Measurements from ENCODE around the gene SV2B.
A peak's percentile ranks its signal among the peaks of the same experiment; 100 is the strongest.

SV2B gene

DNA sequence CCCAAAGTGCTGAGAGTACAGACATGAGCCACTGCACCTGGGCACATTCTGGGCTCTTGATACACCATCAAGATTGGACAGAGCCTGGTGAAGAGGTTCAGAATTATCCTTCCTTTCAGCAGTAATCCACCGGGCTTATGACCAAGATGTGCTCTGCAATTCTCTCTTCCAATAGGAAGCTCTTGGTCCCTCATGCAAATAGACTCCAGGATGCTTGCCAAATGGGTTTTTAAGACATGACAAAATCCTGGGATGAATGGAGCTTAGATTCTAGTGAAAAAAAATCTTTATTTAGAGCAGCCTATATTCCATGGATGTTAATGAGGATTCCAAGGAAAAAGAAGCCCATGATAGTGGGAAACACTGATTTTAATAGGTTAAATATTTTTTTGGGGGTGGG is 119.1 kb downstream of the SV2B start:
- H3K4me1 ChIP-seq (ENCODE audit: control insufficient read depth, insufficient read depth, low read length): no peaks in the 10 kb centered on the region
- DNase-seq (ENCODE audit: low read depth): no peak
- H3K4me3 ChIP-seq (ENCODE audit: low read length): no peak overlapping the region
- H3K36me3 ChIP-seq (ENCODE audit: control insufficient read depth, insufficient read depth, low read length, severe bottlenecking): no peaks in the 10 kb centered on the region
- peaks cover 30% of the 10 kb centered on the region for H3K27me3 ChIP-seq (replicated peaks; ENCODE audit: control insufficient read depth, insufficient read depth, low read length)
- peaks cover 1% of the 10 kb centered on the region for H3K9me3 ChIP-seq (ENCODE audit: control insufficient read depth, low read length)
- H3K9ac ChIP-seq (ENCODE audit: low read length): no peak overlapping the region

GRCh38 chr15:91222052-91222451 is 122.0 kb downstream of the SV2B start:
- H3K27me3 ChIP-seq (replicated peaks; ENCODE audit: control insufficient read depth, insufficient read depth, low read length): peaks cover 43% of the 10 kb centered on the region
- H3K36me3 ChIP-seq (ENCODE audit: control insufficient read depth, insufficient read depth, low read length, severe bottlenecking): no peaks in the 10 kb centered on the region
- DNase-seq (ENCODE audit: low read depth): no peak
- H3K4me3 ChIP-seq (ENCODE audit: low read length): no peak overlapping the region
- H3K9me3 ChIP-seq (ENCODE audit: control insufficient read depth, low read length): no peaks in the 10 kb centered on the region
- no peak overlapping the region for H3K9ac ChIP-seq (ENCODE audit: low read length)
- no peaks in the 10 kb centered on the region for H3K4me1 ChIP-seq (ENCODE audit: control insufficient read depth, insufficient read depth, low read length)

DNA sequence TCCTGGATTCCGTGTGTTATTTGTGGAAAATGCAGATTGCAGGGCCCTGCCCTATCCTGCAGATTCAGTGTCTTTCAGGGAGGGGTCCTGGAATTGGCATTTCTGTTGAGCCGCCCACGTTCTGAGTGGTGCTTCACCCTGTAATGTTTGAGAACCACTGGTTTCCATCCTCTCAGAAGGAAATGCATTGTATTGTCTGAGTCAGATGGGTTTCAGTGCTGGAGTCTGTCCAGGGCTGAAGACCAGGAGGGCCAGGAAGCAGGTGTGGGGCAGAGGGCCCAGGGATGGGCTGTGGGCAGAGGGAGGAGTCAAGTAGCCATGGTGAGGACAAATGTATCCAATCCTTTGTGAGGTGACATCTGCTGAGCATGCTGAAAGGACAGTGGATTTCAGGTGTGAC is 123.8 kb downstream of the SV2B start:
- H3K4me3 ChIP-seq (ENCODE audit: low read length): no peak overlapping the region
- H3K9ac ChIP-seq (ENCODE audit: low read length): no peak overlapping the region
- H3K36me3 ChIP-seq (ENCODE audit: control insufficient read depth, insufficient read depth, low read length, severe bottlenecking): no peaks in the 10 kb centered on the region
- no peak for DNase-seq (ENCODE audit: low read depth)
- H3K9me3 ChIP-seq (ENCODE audit: control insufficient read depth, low read length): peaks cover under 1% of the 10 kb centered on the region
- no peaks in the 10 kb centered on the region for H3K4me1 ChIP-seq (ENCODE audit: control insufficient read depth, insufficient read depth, low read length)
- peaks cover 41% of the 10 kb centered on the region for H3K27me3 ChIP-seq (replicated peaks; ENCODE audit: control insufficient read depth, insufficient read depth, low read length)

GRCh38 chr15:91224755-91225380 is 124.8 kb downstream of the SV2B start:
- Histone ChIP-seq H3K4me3 (ENCODE audit: low read length) (no peak overlapping the region), H3K36me3 (ENCODE audit: control insufficient read depth, insufficient read depth, low read length, severe bottlenecking) (no peaks in the 10 kb centered on the region), H3K4me1 (ENCODE audit: control insufficient read depth, insufficient read depth, low read length) (no peaks in the 10 kb centered on the region), H3K27me3 (replicated peaks; ENCODE audit: control insufficient read depth, insufficient read depth, low read length) (peaks cover 41% of the 10 kb centered on the region), H3K9me3 (ENCODE audit: control insufficient read depth, low read length) (peaks cover 4% of the 10 kb centered on the region), H3K9ac (ENCODE audit: low read length) (no peak overlapping the region)
- DNase-seq (ENCODE audit: low read depth): peak; percentile 27

GRCh38 chr15:91225741-91226140 is 125.7 kb downstream of the SV2B start:
- peaks cover 4% of the 10 kb centered on the region for H3K9me3 ChIP-seq (ENCODE audit: control insufficient read depth, low read length)
- no peaks in the 10 kb centered on the region for H3K4me1 ChIP-seq (ENCODE audit: control insufficient read depth, insufficient read depth, low read length)
- peaks cover 40% of the 10 kb centered on the region for H3K27me3 ChIP-seq (replicated peaks; ENCODE audit: control insufficient read depth, insufficient read depth, low read length)
- no peak overlapping the region for H3K9ac ChIP-seq (ENCODE audit: low read length)
- no peak overlapping the region for H3K4me3 ChIP-seq (ENCODE audit: low read length)
- no peak for DNase-seq (ENCODE audit: low read depth)
- no peaks in the 10 kb centered on the region for H3K36me3 ChIP-seq (ENCODE audit: control insufficient read depth, insufficient read depth, low read length, severe bottlenecking)

GRCh38 chr15:91227117-91227516 is 127.1 kb downstream of the SV2B start:
- no peak for DNase-seq (ENCODE audit: low read depth)
- Histone ChIP-seq H3K9me3 (ENCODE audit: control insufficient read depth, low read length) (peaks cover 4% of the 10 kb centered on the region), H3K27me3 (replicated peaks; ENCODE audit: control insufficient read depth, insufficient read depth, low read length) (peaks cover 36% of the 10 kb centered on the region), H3K9ac (ENCODE audit: low read length) (no peak overlapping the region), H3K4me3 (ENCODE audit: low read length) (no peak overlapping the region), H3K4me1 (ENCODE audit: control insufficient read depth, insufficient read depth, low read length) (no peaks in the 10 kb centered on the region), H3K36me3 (ENCODE audit: control insufficient read depth, insufficient read depth, low read length, severe bottlenecking) (no peaks in the 10 kb centered on the region)

DNA sequence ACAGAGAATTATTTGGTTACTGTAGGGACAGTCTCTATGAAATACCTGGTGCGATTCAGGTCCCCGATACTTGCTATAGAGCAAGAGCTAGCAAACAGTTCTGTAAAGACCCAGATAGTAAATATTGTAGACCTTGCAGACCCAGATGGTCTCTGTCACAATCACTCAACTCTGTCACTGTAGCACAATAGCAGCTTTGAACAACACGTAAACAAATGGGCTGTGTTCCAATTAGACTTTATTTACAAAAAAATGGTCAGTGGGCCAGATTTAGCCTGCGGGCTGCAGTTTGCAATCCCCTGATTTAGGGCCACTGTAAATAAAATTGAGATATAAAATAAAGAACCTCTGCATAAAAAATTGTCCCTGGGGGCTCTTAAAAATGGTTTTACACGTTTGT is 127.7 kb downstream of the SV2B start:
- Histone ChIP-seq H3K4me3 (ENCODE audit: low read length) (no peak overlapping the region), H3K27me3 (replicated peaks; ENCODE audit: control insufficient read depth, insufficient read depth, low read length) (peaks cover 31% of the 10 kb centered on the region), H3K9ac (ENCODE audit: low read length) (no peak overlapping the region), H3K4me1 (ENCODE audit: control insufficient read depth, insufficient read depth, low read length) (no peaks in the 10 kb centered on the region), H3K9me3 (ENCODE audit: control insufficient read depth, low read length) (peaks cover 4% of the 10 kb centered on the region), H3K36me3 (ENCODE audit: control insufficient read depth, insufficient read depth, low read length, severe bottlenecking) (no peaks in the 10 kb centered on the region)
- DNase-seq (ENCODE audit: low read depth): no peak

- no peak overlapping the region for H3K4me3 ChIP-seq (ENCODE audit: low read length)
- no peaks in the 10 kb centered on the region for H3K36me3 ChIP-seq (ENCODE audit: control insufficient read depth, insufficient read depth, low read length, severe bottlenecking)
- no peak for DNase-seq (ENCODE audit: low read depth)
- peaks cover 25% of the 10 kb centered on the region for H3K27me3 ChIP-seq (replicated peaks; ENCODE audit: control insufficient read depth, insufficient read depth, low read length)
- peaks cover 4% of the 10 kb centered on the region for H3K9me3 ChIP-seq (ENCODE audit: control insufficient read depth, low read length)
- H3K4me1 ChIP-seq (ENCODE audit: control insufficient read depth, insufficient read depth, low read length): no peaks in the 10 kb centered on the region
- H3K9ac ChIP-seq (ENCODE audit: low read length): no peak overlapping the region
These were observed 128.3 kb downstream of the SV2B start for GRCh38 chr15:91228383-91228782.

GRCh38 chr15:91228890-91229289 is 128.8 kb downstream of the SV2B start:
- H3K9me3 ChIP-seq (ENCODE audit: control insufficient read depth, low read length): peaks cover 4% of the 10 kb centered on the region
- DNase-seq (ENCODE audit: low read depth): no peak
- H3K4me1 ChIP-seq (ENCODE audit: control insufficient read depth, insufficient read depth, low read length): no peaks in the 10 kb centered on the region
- H3K9ac ChIP-seq (ENCODE audit: low read length): no peak overlapping the region
- no peaks in the 10 kb centered on the region for H3K36me3 ChIP-seq (ENCODE audit: control insufficient read depth, insufficient read depth, low read length, severe bottlenecking)
- H3K4me3 ChIP-seq (ENCODE audit: low read length): no peak overlapping the region
- peaks cover 23% of the 10 kb centered on the region for H3K27me3 ChIP-seq (replicated peaks; ENCODE audit: control insufficient read depth, insufficient read depth, low read length)

GRCh38 chr15:91231703-91232102 is 131.6 kb downstream of the SV2B start:
- H3K9ac ChIP-seq (ENCODE audit: low read length): no peak overlapping the region
- no peak overlapping the region for H3K4me3 ChIP-seq (ENCODE audit: low read length)
- H3K4me1 ChIP-seq (ENCODE audit: control insufficient read depth, insufficient read depth, low read length): no peaks in the 10 kb centered on the region
- no peak for DNase-seq (ENCODE audit: low read depth)
- peaks cover 4% of the 10 kb centered on the region for H3K9me3 ChIP-seq (ENCODE audit: control insufficient read depth, low read length)
- H3K27me3 ChIP-seq (replicated peaks; ENCODE audit: control insufficient read depth, insufficient read depth, low read length): peaks cover 11% of the 10 kb centered on the region
- no peaks in the 10 kb centered on the region for H3K36me3 ChIP-seq (ENCODE audit: control insufficient read depth, insufficient read depth, low read length, severe bottlenecking)

DNA sequence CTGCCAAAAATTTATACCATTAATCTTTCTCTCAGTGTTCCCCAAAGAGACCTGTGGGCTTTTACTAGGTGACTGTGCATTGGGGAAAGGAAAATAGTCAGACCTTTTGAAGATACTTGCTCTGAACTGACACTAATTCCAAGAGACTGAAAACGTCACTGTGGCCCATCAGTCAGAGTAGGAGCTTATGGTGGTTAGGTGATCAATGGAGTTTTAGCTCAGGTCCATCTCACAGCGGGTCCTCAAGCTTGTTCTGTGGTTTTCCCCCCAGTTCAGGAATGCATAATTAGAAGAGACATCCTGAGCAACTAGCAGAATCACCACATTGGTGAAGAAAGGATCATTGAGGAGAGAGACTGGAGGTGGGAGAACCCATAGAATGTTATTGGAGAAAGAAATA is 134.7 kb downstream of the SV2B start:
- H3K27me3 ChIP-seq (replicated peaks; ENCODE audit: control insufficient read depth, insufficient read depth, low read length): peaks cover 17% of the 10 kb centered on the region
- H3K4me3 ChIP-seq (ENCODE audit: low read length): no peak overlapping the region
- H3K4me1 ChIP-seq (ENCODE audit: control insufficient read depth, insufficient read depth, low read length): no peaks in the 10 kb centered on the region
- no peak overlapping the region for H3K9ac ChIP-seq (ENCODE audit: low read length)
- H3K36me3 ChIP-seq (ENCODE audit: control insufficient read depth, insufficient read depth, low read length, severe bottlenecking): no peaks in the 10 kb centered on the region
- no peak for DNase-seq (ENCODE audit: low read depth)
- H3K9me3 ChIP-seq (ENCODE audit: control insufficient read depth, low read length): no peaks in the 10 kb centered on the region

DNA sequence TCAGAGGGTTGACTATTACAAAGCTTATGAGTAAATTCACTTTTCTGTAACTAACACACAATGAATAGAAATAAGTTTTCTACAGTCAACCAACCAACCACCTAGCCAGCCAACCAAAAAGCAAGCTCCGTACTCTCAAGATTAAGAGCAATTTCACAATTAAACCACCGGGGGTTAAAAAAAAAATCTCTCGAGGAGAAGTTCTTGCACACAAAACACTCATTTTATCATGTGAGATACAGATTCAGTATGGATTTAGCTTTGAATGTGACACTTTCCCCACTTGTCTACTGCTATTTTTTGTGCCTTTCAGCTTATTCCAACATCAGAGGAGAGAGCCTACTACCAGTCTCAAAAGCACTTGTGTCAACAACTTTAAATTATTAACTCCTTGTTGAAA is 135.3 kb downstream of the SV2B start:
- no peaks in the 10 kb centered on the region for H3K36me3 ChIP-seq (ENCODE audit: control insufficient read depth, insufficient read depth, low read length, severe bottlenecking)
- H3K9ac ChIP-seq (ENCODE audit: low read length): no peak overlapping the region
- DNase-seq (ENCODE audit: low read depth): no peak
- H3K27me3 ChIP-seq (replicated peaks; ENCODE audit: control insufficient read depth, insufficient read depth, low read length): peaks cover 22% of the 10 kb centered on the region
- no peak overlapping the region for H3K4me3 ChIP-seq (ENCODE audit: low read length)
- H3K9me3 ChIP-seq (ENCODE audit: control insufficient read depth, low read length): no peaks in the 10 kb centered on the region
- H3K4me1 ChIP-seq (ENCODE audit: control insufficient read depth, insufficient read depth, low read length): no peaks in the 10 kb centered on the region
